Astrocyte (in vitro differentiated cells and primary cell): ENCODE data around the gene OXT. TPM values are rescaled to one million over a fixed set of nuclear protein-coding genes. Genes with fewer than 3 reads are reported as not detected.

ENCODE experiments used
- DNase-seq: peaks from one replicate; pipeline ENCODE4 v3.0.0-alpha.2; 2010; ENCODE audit warnings: low read depth
- FAIRE-seq: peaks from 2 replicates; lab custom pipeline; 2011; peaks lifted over from hg19 to GRCh38; lab: Jason Lieb, UNC
- H2AFZ ChIP-seq: 2 replicates; pipeline ENCODE4 v1.6.0; 2012; ENCODE audit warnings: low read depth, low read length, inconsistent platforms
- H3K27ac ChIP-seq: 2 replicates; pipeline ENCODE4 v1.5.1; 2011; ENCODE audit warnings: low read depth, low read length, inconsistent platforms
- H3K27me3 ChIP-seq: 2 replicates; pipeline ENCODE4 v1.6.0; 2011; ENCODE audit warnings: low read length, inconsistent platforms; ENCODE audit not compliant: insufficient read depth
- H3K36me3 ChIP-seq: 2 replicates; pipeline ENCODE4 v1.5.1; 2011; ENCODE audit warnings: low read length, inconsistent platforms; ENCODE audit not compliant: insufficient read depth
- H3K4me1 ChIP-seq: 2 replicates; pipeline ENCODE4 v1.5.1; 2011; ENCODE audit warnings: low read length, inconsistent platforms; ENCODE audit not compliant: insufficient read depth
- H3K4me2 ChIP-seq: 2 replicates; pipeline ENCODE4 v1.6.0; 2012; ENCODE audit warnings: low read length, inconsistent platforms
- H3K4me3 ChIP-seq: 2 replicates; pipeline ENCODE4 v1.5.1; 2011; ENCODE audit warnings: low read depth, mild to moderate bottlenecking, low read length, inconsistent platforms; ENCODE audit not compliant: insufficient read depth
- H3K79me2 ChIP-seq: 2 replicates; pipeline ENCODE4 v1.6.0; 2012; ENCODE audit warnings: mild to moderate bottlenecking, low read length, inconsistent platforms; ENCODE audit not compliant: insufficient read depth
- H3K9ac ChIP-seq: 2 replicates; pipeline ENCODE4 v1.6.0; 2012; ENCODE audit warnings: mild to moderate bottlenecking, low read length, inconsistent platforms
- H3K9me3 ChIP-seq: 2 replicates; pipeline ENCODE4 v1.5.1; 2012; ENCODE audit warnings: low read depth, mild to moderate bottlenecking, low read length, inconsistent platforms; ENCODE audit not compliant: insufficient read depth
- H4K20me1 ChIP-seq: 2 replicates; pipeline ENCODE4 v1.6.0; 2012; ENCODE audit warnings: low read length, inconsistent platforms; ENCODE audit not compliant: insufficient read depth
- H3K27ac Mint-ChIP-seq: one replicate; pipeline ENCODE4 v1.8.0; 2021; ENCODE audit warnings: mild to moderate bottlenecking, mixed read lengths; ENCODE audit not compliant: unreplicated experiment
- H3K27me3 Mint-ChIP-seq: one replicate; pipeline ENCODE4 v1.8.0; 2021; ENCODE audit warnings: low read depth, mixed read lengths; ENCODE audit not compliant: unreplicated experiment
- H3K36me3 Mint-ChIP-seq: one replicate; pipeline ENCODE4 v1.8.0; 2021; ENCODE audit warnings: low read depth, mixed read lengths; ENCODE audit not compliant: unreplicated experiment
- H3K4me1 Mint-ChIP-seq: one replicate; pipeline ENCODE4 v1.8.0; 2021; ENCODE audit warnings: low read depth, mixed read lengths; ENCODE audit not compliant: unreplicated experiment
- H3K4me3 Mint-ChIP-seq: one replicate; pipeline ENCODE4 v1.8.0; 2021; ENCODE audit warnings: mild to moderate bottlenecking, moderate library complexity, mixed read lengths; ENCODE audit not compliant: unreplicated experiment
- H3K9me3 Mint-ChIP-seq: one replicate; pipeline ENCODE4 v1.8.0; 2021; ENCODE audit warnings: mild to moderate bottlenecking, mixed read lengths; ENCODE audit not compliant: unreplicated experiment
- EZH2 ChIP-seq: IDR thresholded peaks from 2 replicates; pipeline ENCODE4 v1.6.1; 2012; ENCODE audit warnings: mild to moderate bottlenecking, low read length, inconsistent platforms; ENCODE audit not compliant: insufficient read depth
- total RNA-seq: library from RNA; stranded (reverse); gene quantifications from 2 replicates; pipeline ENCODE4 v1.2.1, GENCODE V29; 2021
- TF ChIP-seq, protein P1 (sequence below): IDR thresholded peaks from 2 replicates; pipeline ENCODE4 v1.5.1; 2011; ENCODE audit warnings: low read depth, mild to moderate bottlenecking, inconsistent platforms, low read length, moderate library complexity; ENCODE audit not compliant: insufficient read depth

The OXT gene
- total RNA-seq, 1 donor from 2014 or later, result not detected

DNA sequence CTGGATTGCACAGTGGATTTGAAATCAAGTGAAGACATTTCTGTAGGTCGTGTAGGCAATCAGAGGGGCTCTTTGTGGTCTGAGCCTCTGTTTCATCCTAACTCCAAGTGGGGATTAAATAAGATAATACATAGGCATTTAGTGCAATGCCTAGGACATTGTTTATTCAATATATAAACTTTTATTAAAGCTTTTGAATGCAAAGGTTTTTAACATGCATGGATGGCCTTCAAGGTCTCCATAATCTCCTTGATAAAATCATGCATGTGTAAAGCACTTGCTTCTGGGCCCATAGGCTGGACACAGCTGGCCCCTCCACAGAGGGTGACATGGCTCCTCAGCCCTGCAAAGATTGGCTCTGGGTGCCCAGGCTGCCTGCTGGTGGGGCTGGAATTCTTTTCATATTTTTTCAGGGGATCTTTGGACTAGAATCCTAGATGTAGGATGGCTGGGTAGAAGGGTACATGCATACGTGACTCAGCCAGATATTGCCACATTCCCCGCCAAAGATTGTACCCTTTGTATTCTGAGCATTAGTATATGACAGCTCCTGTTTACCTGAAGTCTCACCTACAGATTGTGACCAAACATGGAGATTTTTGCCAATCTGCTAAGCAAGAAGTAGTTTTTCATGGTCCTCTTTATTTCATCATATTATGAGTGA is 32.1 kb downstream of the OXT start:
- H3K27me3 Mint-ChIP-seq, result peaks cover 3% of the 10 kb centered on the region
- H3K9me3 Mint-ChIP-seq, result no peaks in the 10 kb centered on the region
- Histone ChIP-seq H3K79me2 (no peaks in the 10 kb centered on the region), H4K20me1 (no peaks in the 10 kb centered on the region), H3K4me2 (no peak overlapping the region), H3K4me1 (no peaks in the 10 kb centered on the region), H3K27ac (no peak overlapping the region), H3K9ac (no peak overlapping the region), H3K4me3 (no peak overlapping the region), H2AFZ (no peak overlapping the region), H3K9me3 (no peaks in the 10 kb centered on the region), H3K36me3 (no peaks in the 10 kb centered on the region), H3K27me3 (no peaks in the 10 kb centered on the region)
- no peak overlapping the region for H3K4me3 Mint-ChIP-seq
- H3K27ac Mint-ChIP-seq, result no peak overlapping the region
- TF ChIP-seq EZH2, result no peak
- TF ChIP-seq, protein P1, sequence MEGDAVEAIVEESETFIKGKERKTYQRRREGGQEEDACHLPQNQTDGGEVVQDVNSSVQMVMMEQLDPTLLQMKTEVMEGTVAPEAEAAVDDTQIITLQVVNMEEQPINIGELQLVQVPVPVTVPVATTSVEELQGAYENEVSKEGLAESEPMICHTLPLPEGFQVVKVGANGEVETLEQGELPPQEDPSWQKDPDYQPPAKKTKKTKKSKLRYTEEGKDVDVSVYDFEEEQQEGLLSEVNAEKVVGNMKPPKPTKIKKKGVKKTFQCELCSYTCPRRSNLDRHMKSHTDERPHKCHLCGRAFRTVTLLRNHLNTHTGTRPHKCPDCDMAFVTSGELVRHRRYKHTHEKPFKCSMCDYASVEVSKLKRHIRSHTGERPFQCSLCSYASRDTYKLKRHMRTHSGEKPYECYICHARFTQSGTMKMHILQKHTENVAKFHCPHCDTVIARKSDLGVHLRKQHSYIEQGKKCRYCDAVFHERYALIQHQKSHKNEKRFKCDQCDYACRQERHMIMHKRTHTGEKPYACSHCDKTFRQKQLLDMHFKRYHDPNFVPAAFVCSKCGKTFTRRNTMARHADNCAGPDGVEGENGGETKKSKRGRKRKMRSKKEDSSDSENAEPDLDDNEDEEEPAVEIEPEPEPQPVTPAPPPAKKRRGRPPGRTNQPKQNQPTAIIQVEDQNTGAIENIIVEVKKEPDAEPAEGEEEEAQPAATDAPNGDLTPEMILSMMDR, result no peak
- DNase-seq, result no peak
- H3K4me1 Mint-ChIP-seq, result no peaks in the 10 kb centered on the region
- no peak for FAIRE-seq
- no peaks in the 10 kb centered on the region for H3K36me3 Mint-ChIP-seq

- H3K27ac ChIP-seq, result no peak overlapping the region
- Mint-ChIP-seq H3K4me3 (no peak overlapping the region), H3K4me1 (no peaks in the 10 kb centered on the region), H3K27ac (no peak overlapping the region), H3K36me3 (no peaks in the 10 kb centered on the region), H3K27me3 (peaks cover 3% of the 10 kb centered on the region), H3K9me3 (no peaks in the 10 kb centered on the region)
- no peaks in the 10 kb centered on the region for H3K79me2 ChIP-seq
- no peak overlapping the region for H3K4me3 ChIP-seq
- FAIRE-seq, result no peak
- no peak overlapping the region for H3K4me2 ChIP-seq
- no peaks in the 10 kb centered on the region for H3K4me1 ChIP-seq
- H3K9ac ChIP-seq, result no peak overlapping the region
- DNase-seq, result no peak
- peaks cover 5% of the 10 kb centered on the region for H4K20me1 ChIP-seq
- no peaks in the 10 kb centered on the region for H3K27me3 ChIP-seq
- H3K36me3 ChIP-seq, result no peaks in the 10 kb centered on the region
- TF ChIP-seq, protein P1, result no peak
- TF ChIP-seq EZH2, result no peak
- no peaks in the 10 kb centered on the region for H3K9me3 ChIP-seq
- no peak overlapping the region for H2AFZ ChIP-seq
Measured at GRCh38 chr20:3105256-3106137, 34.1 kb downstream of the OXT start.

DNA sequence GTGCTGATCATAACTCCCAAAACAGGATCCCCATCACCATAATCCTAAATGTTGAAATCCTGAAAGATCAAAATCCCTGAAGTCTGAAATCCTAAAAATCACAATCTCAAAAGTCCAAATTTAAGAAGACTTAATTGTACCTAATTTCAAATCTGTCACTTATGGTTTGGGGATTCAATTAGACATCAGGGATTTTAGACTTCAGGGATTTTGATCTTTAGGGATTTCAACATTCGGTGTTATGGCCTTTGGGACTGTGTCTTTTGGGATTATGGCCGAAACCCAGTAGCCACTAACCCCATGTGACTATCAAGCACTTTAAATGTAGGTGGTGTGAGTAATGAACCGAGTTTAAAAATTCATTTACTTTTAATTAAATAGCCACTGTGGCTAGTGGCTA is 34.8 kb downstream of the OXT start:
- Histone ChIP-seq H2AFZ (no peak overlapping the region), H3K9ac (no peak overlapping the region), H3K79me2 (no peaks in the 10 kb centered on the region), H3K4me3 (no peak overlapping the region), H3K9me3 (no peaks in the 10 kb centered on the region), H3K27ac (no peak overlapping the region), H3K36me3 (no peaks in the 10 kb centered on the region), H4K20me1 (peaks cover 5% of the 10 kb centered on the region), H3K4me1 (no peaks in the 10 kb centered on the region), H3K4me2 (no peak overlapping the region), H3K27me3 (no peaks in the 10 kb centered on the region)
- FAIRE-seq, result no peak
- Mint-ChIP-seq H3K9me3 (no peaks in the 10 kb centered on the region), H3K36me3 (peaks cover 2% of the 10 kb centered on the region), H3K27me3 (no peaks in the 10 kb centered on the region), H3K4me1 (no peaks in the 10 kb centered on the region), H3K27ac (no peak overlapping the region), H3K4me3 (no peak overlapping the region)
- no peak for TF ChIP-seq EZH2
- TF ChIP-seq, protein P1, result no peak
- no peak for DNase-seq
